ENCODE data around the gene PCED1A. TPM values are rescaled to one million over a fixed set of nuclear protein-coding genes. Genes with fewer than 3 reads are reported as not detected.

PCED1A gene
- total and polyA plus RNA-seq, 2 of the 8 experiments (the other 6 are each of a cell fraction or from before 2014, with no cell fraction given), result 13.4 to 18.9 TPM

DNA sequence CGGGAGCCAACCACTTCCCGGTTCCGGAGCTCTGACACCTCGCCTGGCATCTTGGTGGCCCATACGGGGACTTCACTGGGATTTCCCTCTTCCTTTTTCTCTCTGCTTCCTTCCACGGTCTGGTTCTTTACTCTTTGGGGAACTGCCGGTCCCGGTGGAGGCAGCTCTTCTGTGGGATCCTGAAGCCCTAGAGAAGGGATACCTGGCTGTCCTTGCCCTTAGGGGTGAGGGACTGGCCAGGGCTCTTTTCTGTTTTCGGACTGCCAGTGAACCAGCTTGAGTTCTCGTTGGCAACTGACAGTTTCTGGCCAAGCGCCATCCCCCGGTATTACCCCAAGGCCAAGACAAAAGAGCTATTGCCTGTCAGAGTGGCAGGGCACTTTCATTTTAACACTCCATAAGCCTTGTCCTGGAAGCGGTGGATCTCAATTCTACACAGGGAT, 39.1 kb downstream of the PCED1A start:
- no peak overlapping the region for H4K91ac ChIP-seq (replicated peaks; ENCODE audit: insufficient read length, low read length)
- ChIA-PET POLR2A (ENCODE audit: partially characterized antibody) (interaction anchor here (0.8 to 1.5 kb wide), 5 partner anchors 21 to 331 kb away, joined by 3 to 6 read pairs (median 3); no protein-coding TSS in a partner anchor), CTCF (ENCODE audit: partially characterized antibody) (interaction anchor here (0.9 to 1.8 kb wide), 14 partner anchors 10 to 113 kb away, joined by 3 to 9 read pairs (median 3); partner anchors contain the start of gene TMEM239)
- H3K9ac ChIP-seq (replicated peaks in 1 of 4; ENCODE audit: extremely low read depth in 1 of 4, low read depth in 3 of 4, low read length in 3 of 4), result no peak overlapping the region
- H3K27ac ChIP-seq (ENCODE audit: low read depth, low read length), result no peak overlapping the region
- no peaks in the 10 kb centered on the region for H3K79me2 ChIP-seq (ENCODE audit: control insufficient read depth in 1 of 2, insufficient read depth in 2 of 2, low read length in 2 of 2)
- H3K79me1 ChIP-seq (ENCODE audit: low read depth, low read length), result no peaks in the 10 kb centered on the region; the same call in 1 of the 2 replicates
- H3K23me2 ChIP-seq (ENCODE audit: low read depth, low read length), result peaks cover 17% of the 10 kb centered on the region
- H3K4me2 ChIP-seq (ENCODE audit: insufficient read depth in 1 of 2, low read depth in 2 of 2, low read length in 2 of 2), result peak overlapping the region; percentile 92 to 97
- H2BK15ac ChIP-seq (ENCODE audit: low read length), result no peak overlapping the region
- no peak overlapping the region for H4K8ac ChIP-seq (ENCODE audit: extremely low read depth, insufficient read depth, low read length)
- H3K27me3 ChIP-seq (replicated peaks in 1 of 4; ENCODE audit: control insufficient read depth in 3 of 4, extremely low read depth in 1 of 4, insufficient read depth in 3 of 4, low read length in 3 of 4), result peaks cover 36 to 55% (median 53%) of the 10 kb centered on the region in 4 experiments
- H3K4ac ChIP-seq (replicated peaks; ENCODE audit: insufficient read length, low read depth, low read length), result no peak overlapping the region
- FAIRE-seq, result no peak
- H2BK120ac ChIP-seq (replicated peaks; ENCODE audit: low read depth, low read length), result no peak overlapping the region
- H4K5ac ChIP-seq (ENCODE audit: insufficient read length, low read depth, low read length), result no peak overlapping the region
- H2AFZ ChIP-seq (ENCODE audit: low read length), result peak overlapping the region; percentile 95
- no peak overlapping the region for H2AK5ac ChIP-seq (ENCODE audit: low read depth, low read length)
- peaks cover 0 to 31% (median 15%) of the 10 kb centered on the region in 4 experiments; a peak in 6 of 7 replicates for H3K4me1 ChIP-seq (replicated peaks in 1 of 4; ENCODE audit: control insufficient read depth in 3 of 4, insufficient read depth in 4 of 4, low read length in 3 of 4)
- H2BK5ac ChIP-seq (ENCODE audit: low read depth, low read length), result no peak overlapping the region
- no peak for DNase-seq (ENCODE audit: low read depth in 1 of 2, low spot score in 2 of 2)
- no peak overlapping the region for H2BK12ac ChIP-seq (ENCODE audit: low read depth, low read length)
- TF ChIP-seq EGR1 (IDR thresholded peaks at IDR 0.05; ENCODE audit: borderline replicate concordance, low read depth, low read length) (no peak), BRCA1 (IDR thresholded peaks at IDR 0.05; ENCODE audit: low read depth, low read length) (no peak), SUZ12 (IDR thresholded peaks at IDR 0.05; ENCODE audit: low read length) (peak; percentile 67), ASH2L (IDR thresholded peaks at IDR 0.05; ENCODE audit: low read length) (no peak), EZH2 (IDR thresholded peaks at IDR 0.05; ENCODE audit: low read depth, low read length, severe bottlenecking) (peak; percentile 39), TCF12 (IDR thresholded peaks at IDR 0.05; ENCODE audit: low read depth, low read length) (no peak), CHD1 (IDR thresholded peaks at IDR 0.05; ENCODE audit: low read depth, low read length) (no peak), SAP30 (IDR thresholded peaks at IDR 0.05; ENCODE audit: insufficient read depth, insufficient replicate concordance, low read length) (peak; percentile 61)
- TF ChIP-seq, protein P1, sequence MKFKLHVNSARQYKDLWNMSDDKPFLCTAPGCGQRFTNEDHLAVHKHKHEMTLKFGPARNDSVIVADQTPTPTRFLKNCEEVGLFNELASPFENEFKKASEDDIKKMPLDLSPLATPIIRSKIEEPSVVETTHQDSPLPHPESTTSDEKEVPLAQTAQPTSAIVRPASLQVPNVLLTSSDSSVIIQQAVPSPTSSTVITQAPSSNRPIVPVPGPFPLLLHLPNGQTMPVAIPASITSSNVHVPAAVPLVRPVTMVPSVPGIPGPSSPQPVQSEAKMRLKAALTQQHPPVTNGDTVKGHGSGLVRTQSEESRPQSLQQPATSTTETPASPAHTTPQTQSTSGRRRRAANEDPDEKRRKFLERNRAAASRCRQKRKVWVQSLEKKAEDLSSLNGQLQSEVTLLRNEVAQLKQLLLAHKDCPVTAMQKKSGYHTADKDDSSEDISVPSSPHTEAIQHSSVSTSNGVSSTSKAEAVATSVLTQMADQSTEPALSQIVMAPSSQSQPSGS (IDR thresholded peaks at IDR 0.05; ENCODE audit: low read length), result no peak
- WGBS, 2 experiments (ENCODE audit: extremely low coverage in 1 of 2, insufficient coverage in 1 of 2, insufficient read length in 1 of 2, insufficient replicate concordance in 2 of 2, low coverage in 1 of 2, low lambda C conversion rate in 2 of 2, missing lambda C conversion rate in 1 of 2), result 9% methylated on average over 13 of the region's 13 CpGs; no CpG with 5 or more reads in 1 of the 2 experiments
- H4K20me1 ChIP-seq (replicated peaks in 1 of 2; ENCODE audit: control insufficient read depth in 1 of 2, insufficient read depth in 2 of 2, low read length in 2 of 2), result peaks cover 0 to 6% of the 10 kb centered on the region in 2 experiments
- no peaks in the 10 kb centered on the region for H3K9me3 ChIP-seq (ENCODE audit: insufficient read depth in 2 of 2, low read depth in 1 of 2, low read length in 1 of 2)
- peaks cover 11 to 19% (median 14%) of the 10 kb centered on the region in 4 experiments; a peak in 6 of 8 replicates for H3K36me3 ChIP-seq (ENCODE audit: control insufficient read depth in 2 of 4, insufficient read depth in 4 of 4, low read length in 3 of 4)
- H3K23ac ChIP-seq (ENCODE audit: insufficient read length), result no peak overlapping the region
- no peak overlapping the region for H3K18ac ChIP-seq (ENCODE audit: extremely low read depth, low read length)
- peak overlapping the region; percentile 57 to 96 (median 75); a peak in 6 of 8 replicates for H3K4me3 ChIP-seq (ENCODE audit: extremely low read depth in 1 of 4, insufficient read depth in 2 of 4, low read depth in 3 of 4, low read length in 4 of 4)
- no peak overlapping the region for H3K14ac ChIP-seq (ENCODE audit: insufficient read length)
- no peak overlapping the region for H3K56ac ChIP-seq (replicated peaks; ENCODE audit: insufficient read length, low read depth, low read length)
- no peak overlapping the region for H2BK20ac ChIP-seq (ENCODE audit: low read length)

All from H1 (cell line).